ENCODE measurements around the gene NBDY. TPM values are rescaled to one million over a fixed set of nuclear protein-coding genes. Genes with fewer than 3 reads are reported as not detected.

The NBDY gene
- total RNA-seq, 1 experiment from 2014 or later, result 53.1 TPM

GRCh38 chrX:56813318-56813837 lies 84.3 kb downstream of the NBDY start:
- no peaks in the 10 kb centered on the region for H3K4me1 ChIP-seq (ENCODE audit: insufficient read depth, low read length, poor library complexity, severe bottlenecking)
- no peak for TF ChIP-seq EZH2 (IDR thresholded peaks at IDR 0.05; ENCODE audit: borderline replicate concordance, low read depth, low read length, poor library complexity, severe bottlenecking)
- no peak for TF ChIP-seq CTCF (conservative IDR thresholded peaks at IDR 0.05; ENCODE audit: low read depth, low read length)
- BruUV-seq (replicated peaks), result no TSS peak
- no peaks in the 10 kb centered on the region for H3K36me3 ChIP-seq (ENCODE audit: insufficient read depth, low read length, poor library complexity, severe bottlenecking)
- DNase-seq (ENCODE audit: low spot score), result no peak
- H3K27me3 ChIP-seq (replicated peaks; ENCODE audit: insufficient read depth, low read depth, low read length, poor library complexity), result peaks cover 2% of the 10 kb centered on the region
- intact Hi-C loops (cut with micrococcal nuclease; ENCODE audit: unreplicated experiment), result no loop called here
- H3K4me3 ChIP-seq (ENCODE audit: low read depth, low read length, poor library complexity, severe bottlenecking), result no peak overlapping the region
- H3K9me3 ChIP-seq (ENCODE audit: low read depth, low read length, poor library complexity, severe bottlenecking), result no peaks in the 10 kb centered on the region
- CTCF ChIA-PET, result no interaction called here
- POLR2A ChIA-PET (ENCODE audit: low non-redundant PET), result no interaction called here
- no peak overlapping the region for H3K27ac ChIP-seq (ENCODE audit: low read depth, low read length, poor library complexity, severe bottlenecking)

- Histone ChIP-seq H3K9me3 (ENCODE audit: low read depth, low read length, poor library complexity, severe bottlenecking) (no peaks in the 10 kb centered on the region), H3K27me3 (replicated peaks; ENCODE audit: insufficient read depth, low read depth, low read length, poor library complexity) (peaks cover 2% of the 10 kb centered on the region), H3K36me3 (ENCODE audit: insufficient read depth, low read length, poor library complexity, severe bottlenecking) (no peaks in the 10 kb centered on the region), H3K27ac (ENCODE audit: low read depth, low read length, poor library complexity, severe bottlenecking) (no peak overlapping the region), H3K4me3 (ENCODE audit: low read depth, low read length, poor library complexity, severe bottlenecking) (no peak overlapping the region), H3K4me1 (ENCODE audit: insufficient read depth, low read length, poor library complexity, severe bottlenecking) (no peaks in the 10 kb centered on the region)
- DNase-seq (ENCODE audit: low spot score), result no peak
- ChIA-PET POLR2A (ENCODE audit: low non-redundant PET) (no interaction called here), CTCF (no interaction called here)
- TF ChIP-seq EZH2 (IDR thresholded peaks at IDR 0.05; ENCODE audit: borderline replicate concordance, low read depth, low read length, poor library complexity, severe bottlenecking) (no peak), CTCF (conservative IDR thresholded peaks at IDR 0.05; ENCODE audit: low read depth, low read length) (no peak)
- intact Hi-C loops (cut with micrococcal nuclease; ENCODE audit: unreplicated experiment), result no loop called here
- no TSS peak for BruUV-seq (replicated peaks)
These were observed 88.1 kb downstream of the NBDY start for GRCh38 chrX:56817179-56817578.

- Histone ChIP-seq H3K27ac (ENCODE audit: low read depth, low read length, poor library complexity, severe bottlenecking) (no peak overlapping the region), H3K4me1 (ENCODE audit: insufficient read depth, low read length, poor library complexity, severe bottlenecking) (no peaks in the 10 kb centered on the region), H3K27me3 (replicated peaks; ENCODE audit: insufficient read depth, low read depth, low read length, poor library complexity) (no peaks in the 10 kb centered on the region), H3K36me3 (ENCODE audit: insufficient read depth, low read length, poor library complexity, severe bottlenecking) (no peaks in the 10 kb centered on the region), H3K4me3 (ENCODE audit: low read depth, low read length, poor library complexity, severe bottlenecking) (no peak overlapping the region), H3K9me3 (ENCODE audit: low read depth, low read length, poor library complexity, severe bottlenecking) (no peaks in the 10 kb centered on the region)
- intact Hi-C loops (cut with micrococcal nuclease; ENCODE audit: unreplicated experiment), result no loop called here
- BruUV-seq (replicated peaks), result no TSS peak
- POLR2A ChIA-PET (ENCODE audit: low non-redundant PET), result no interaction called here
- CTCF ChIA-PET, result no interaction called here
- no peak for DNase-seq (ENCODE audit: low spot score)
- TF ChIP-seq EZH2 (IDR thresholded peaks at IDR 0.05; ENCODE audit: borderline replicate concordance, low read depth, low read length, poor library complexity, severe bottlenecking) (no peak), CTCF (conservative IDR thresholded peaks at IDR 0.05; ENCODE audit: low read depth, low read length) (no peak)
These were observed 97.0 kb downstream of the NBDY start for GRCh38 chrX:56826020-56826419.

Measured in A673 (cell line).